Endothelial cell of umbilical vein (primary cell): ENCODE measurements around the gene ASB5. TPM values are rescaled to one million over a fixed set of nuclear protein-coding genes. Genes with fewer than 3 reads are reported as not detected.

Experiments used
- BruUV-seq: library from RNA; stranded (reverse); fragments of 400-500 nt; replicated peaks from 2 replicates; lab custom pipeline; 2021; lab: Mats Ljungman, UMichigan
- CTCF ChIA-PET: fragments of 300-600, 350-600 bp; sonication (Branson Sonifier 250); formaldehyde crosslinking; loops from one replicate; lab custom pipeline; 2021; ENCODE audit warnings: antibody characterized with exemption, inconsistent platforms; lab: Charles Lee
- POLR2A ChIA-PET: fragments of 300-600, 350-600 bp; sonication (Branson Sonifier 250); formaldehyde crosslinking; loops from one replicate; lab custom pipeline; 2021; ENCODE audit warnings: antibody characterized with exemption, inconsistent platforms; lab: Charles Lee
- DNase-seq: peaks from one replicate; pipeline ENCODE4 v3.0.0-alpha.2; 2011; ENCODE audit warnings: low read depth, low spot score
- FAIRE-seq: peaks from 2 replicates; lab custom pipeline; 2011; peaks lifted over from hg19 to GRCh38; lab: Jason Lieb, UNC
- H2AFZ ChIP-seq: 2 replicates; pipeline ENCODE4 v1.6.0; 2012; ENCODE audit warnings: low read depth, low read length, control low read depth, inconsistent platforms
- H3K27ac ChIP-seq: 2 replicates; pipeline ENCODE4 v1.5.1; 2011; ENCODE audit warnings: low read depth, mild to moderate bottlenecking, control low read depth, low read length, moderate library complexity; ENCODE audit not compliant: insufficient read depth
- H3K27me3 ChIP-seq, 2 experiments: 2 replicates each; pipeline versions ENCODE4 v1.6.0 to v1.6.1; 2011; ENCODE audit warnings: low read length in 2 of 2, mixed read lengths in 1 of 2; ENCODE audit not compliant: control insufficient read depth in 2 of 2, insufficient read depth in 2 of 2
- H3K36me3 ChIP-seq, 2 experiments: 2 replicates in 1 of 2; 3 replicates in 1 of 2; pipeline ENCODE4 v1.5.1; 2011; ENCODE audit warnings: low read length in 2 of 2, mild to moderate bottlenecking in 1 of 2, moderate library complexity in 1 of 2; ENCODE audit not compliant: control insufficient read depth in 2 of 2, insufficient read depth in 2 of 2; ENCODE audit errors: extremely low read depth in 1 of 2
- H3K4me1 ChIP-seq: 3 replicates; pipeline ENCODE4 v1.5.1; 2011; ENCODE audit warnings: mild to moderate bottlenecking, low read length; ENCODE audit not compliant: control insufficient read depth, insufficient read depth; ENCODE audit errors: extremely low read depth
- H3K4me2 ChIP-seq: 2 replicates; pipeline ENCODE4 v1.6.1; 2011; ENCODE audit warnings: low read length, control low read depth, mixed read lengths; ENCODE audit not compliant: insufficient read depth
- H3K4me3 ChIP-seq, 3 experiments: fragments of 200-600 bp in 1 of 3; sonication (generic), shearing (Covaris generic) in 1 of 3; replicated peaks in 1 of 3; 2 replicates each; pipeline ENCODE4 v1.5.1; 2011 to 2016; ENCODE audit warnings: control low read depth in 3 of 3, low read length in 3 of 3, mild to moderate bottlenecking in 2 of 3, inconsistent platforms in 1 of 3, low read depth in 1 of 3, moderate library complexity in 1 of 3; ENCODE audit not compliant: insufficient read depth in 1 of 3
- H3K79me2 ChIP-seq: 2 replicates; pipeline ENCODE4 v1.6.0; 2012; ENCODE audit warnings: low read length, inconsistent platforms; ENCODE audit not compliant: control insufficient read depth, insufficient read depth
- H3K9ac ChIP-seq: replicated peaks from 2 replicates; pipeline ENCODE3; 2011; ENCODE audit warnings: low read length, control low read depth; ENCODE audit not compliant: insufficient read depth; ENCODE audit errors: extremely low read depth
- H3K9me1 ChIP-seq: replicated peaks from 3 replicates; pipeline ENCODE4 v1.6.0; 2011; ENCODE audit warnings: mild to moderate bottlenecking, low read length; ENCODE audit not compliant: control insufficient read depth, insufficient read depth; ENCODE audit errors: extremely low read depth
- H3K9me3 ChIP-seq: replicated peaks from 2 replicates; pipeline ENCODE4 v1.5.1; 2012; ENCODE audit warnings: low read length, inconsistent platforms; ENCODE audit not compliant: control insufficient read depth, insufficient read depth
- H4K20me1 ChIP-seq: replicated peaks from 2 replicates; pipeline ENCODE3; 2011; ENCODE audit warnings: mild to moderate bottlenecking, low read length; ENCODE audit not compliant: control insufficient read depth, insufficient read depth; ENCODE audit errors: extremely low read depth
- CTCF ChIP-seq, 2 donors: IDR thresholded peaks; 1 replicate in 1 of 2; 2 replicates in 1 of 2; pipeline ENCODE4 v1.5.1; 2011; ENCODE audit warnings: low read length in 2 of 2, mild to moderate bottlenecking in 2 of 2, moderate library complexity in 2 of 2, control low read depth in 1 of 2, inconsistent platforms in 1 of 2, low read depth in 1 of 2; ENCODE audit not compliant: insufficient read depth in 1 of 2; ENCODE audit errors: extremely low read depth in 1 of 2
- EZH2 ChIP-seq: IDR thresholded peaks from 2 replicates; pipeline ENCODE4 v1.6.1; 2012; ENCODE audit warnings: borderline replicate concordance, low read depth, mild to moderate bottlenecking, moderate library complexity, low read length, inconsistent platforms; ENCODE audit not compliant: severe bottlenecking
- FOS ChIP-seq: IDR thresholded peaks from 2 replicates; pipeline ENCODE4 v1.6.1; 2011; ENCODE audit warnings: mild to moderate bottlenecking, low read length, moderate library complexity, borderline replicate concordance; ENCODE audit not compliant: insufficient read depth
- GATA2 ChIP-seq: IDR thresholded peaks from 2 replicates; pipeline ENCODE4 v1.7.0; 2011; ENCODE audit warnings: low read depth, mild to moderate bottlenecking, moderate library complexity, mixed read lengths, low read length; ENCODE audit not compliant: insufficient read length, insufficient read depth
- JUN ChIP-seq: IDR thresholded peaks from 2 replicates; pipeline ENCODE4 v1.6.1; 2011; ENCODE audit warnings: borderline replicate concordance, low read depth; ENCODE audit not compliant: insufficient read length, insufficient read depth
- MYC ChIP-seq: IDR thresholded peaks from one replicate; pipeline ENCODE4 v1.6.1; 2011; ENCODE audit warnings: mild to moderate bottlenecking, low read depth, low read length
- POLR2A ChIP-seq: IDR thresholded peaks from 2 replicates; pipeline ENCODE4 v1.6.1; 2012; ENCODE audit warnings: low read depth, mild to moderate bottlenecking, control low read depth, low read length
- POLR2AphosphoS5 ChIP-seq: IDR thresholded peaks from 2 replicates; pipeline ENCODE4 v1.6.1; 2012; ENCODE audit warnings: low read depth, mild to moderate bottlenecking, control low read depth, low read length, moderate library complexity; ENCODE audit not compliant: insufficient read depth
- dilution Hi-C: fragments of 300-500 bp; cut with MboI; formaldehyde crosslinking; loops from one replicate; pipeline ENCODE4 v1.15.0; 2019; ENCODE audit warnings: low sequenced_read_pairs; ENCODE audit not compliant: extremely low pct_ligation_motif_present
- intact Hi-C: fragments of 100-400 bp; cut with micrococcal nuclease; formaldehyde crosslinking; loops from one replicate; pipeline ENCODE4 v1.10.0; 2022
- polyA plus RNA-seq, 4 experiments: library from polyadenylated mRNA; depleted of rRNA in 3 of 4; stranded (reverse) in 3 of 4; unstranded in 1 of 4; fragments of >200 nt; gene quantifications; 2 replicates each; pipeline versions ENCODE4 v1.2.1 to v1.2.3, GENCODE V29; 2011 to 2012; ENCODE audit warnings: missing spikeins in 1 of 4
- total RNA-seq: library from RNA; stranded (reverse); gene quantifications from 2 replicates; pipeline ENCODE4 v1.2.3, GENCODE V29; 2021
- TF ChIP-seq, protein P1 (sequence below): IDR thresholded peaks from 2 replicates; pipeline ENCODE4 v1.6.1; 2011; ENCODE audit not compliant: insufficient read depth, insufficient read length

Gene ASB5
- total and polyA plus RNA-seq, 2 donors (not counting 3 experiments of a cell fraction or from before 2014, with no cell fraction given): not detected

GRCh38 chr4:176292920-176293319 is 23.9 kb upstream of the ASB5 start:
- Histone ChIP-seq H3K9me3 (no peaks in the 10 kb centered on the region), H3K27ac (no peak overlapping the region), H3K4me1 (no peaks in the 10 kb centered on the region), H3K4me3 (no peak overlapping the region), H3K27me3 (peaks cover 2 to 7% of the 10 kb centered on the region in 2 experiments), H3K9me1 (no peaks in the 10 kb centered on the region), H4K20me1 (no peaks in the 10 kb centered on the region), H3K9ac (no peak overlapping the region), H3K36me3 (no peaks in the 10 kb centered on the region), H2AFZ (no peak overlapping the region), H3K79me2 (no peaks in the 10 kb centered on the region), H3K4me2 (no peak overlapping the region)
- TF ChIP-seq FOS (no peak), JUN (no peak), EZH2 (no peak), MYC (no peak)
- intact Hi-C loops: no loop called here
- CTCF ChIA-PET: interaction anchor here (1.9 kb wide), 1 partner anchor 15 kb away, joined by 4 read pairs; no protein-coding TSS in a partner anchor
- DNase-seq (no peak), FAIRE-seq (no peak)
- dilution Hi-C loops: no loop called here
- POLR2A ChIA-PET: no interaction called here
- no TSS peak for BruUV-seq

DNA sequence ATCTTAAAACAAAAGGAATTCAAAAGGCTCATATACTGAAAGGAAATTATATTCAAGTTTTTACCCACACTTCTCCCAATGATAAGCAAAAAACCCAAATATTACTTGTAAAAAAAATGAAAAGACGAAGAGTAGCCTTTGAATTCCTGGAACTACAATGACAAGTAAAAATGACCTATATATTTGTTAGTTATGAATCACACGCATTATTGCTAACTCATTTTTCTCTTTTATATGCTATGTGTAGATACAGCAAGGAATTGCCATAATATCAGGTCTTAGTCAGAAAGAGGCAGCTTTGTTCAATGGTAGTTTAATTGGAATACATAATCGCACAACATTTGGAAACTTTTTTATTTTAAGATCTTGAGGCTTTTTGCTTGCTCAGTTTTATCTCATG is 22.7 kb upstream of the ASB5 start:
- intact Hi-C loops: no loop called here
- FAIRE-seq (no peak), DNase-seq (no peak)
- H3K4me2 ChIP-seq: no peak overlapping the region
- no peak overlapping the region for H3K4me3 ChIP-seq
- no peaks in the 10 kb centered on the region for H4K20me1 ChIP-seq
- no peaks in the 10 kb centered on the region for H3K36me3 ChIP-seq
- TF ChIP-seq EZH2 (no peak), FOS (no peak), POLR2A (no peak), MYC (no peak), JUN (no peak), GATA2 (no peak), POLR2AphosphoS5 (no peak), CTCF (IDR thresholded peaks at IDR 0.05; ENCODE audit: extremely low read depth in 1 of 2, insufficient read depth in 1 of 2, low read depth in 1 of 2, low read length in 2 of 2) (no peak)
- TF ChIP-seq, protein P1, sequence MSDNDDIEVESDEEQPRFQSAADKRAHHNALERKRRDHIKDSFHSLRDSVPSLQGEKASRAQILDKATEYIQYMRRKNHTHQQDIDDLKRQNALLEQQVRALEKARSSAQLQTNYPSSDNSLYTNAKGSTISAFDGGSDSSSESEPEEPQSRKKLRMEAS: no peak
- H3K9ac ChIP-seq: no peak overlapping the region
- peaks cover 2 to 7% of the 10 kb centered on the region in 2 experiments for H3K27me3 ChIP-seq
- no peak overlapping the region for H3K27ac ChIP-seq
- no peaks in the 10 kb centered on the region for H3K79me2 ChIP-seq
- no peaks in the 10 kb centered on the region for H3K9me1 ChIP-seq
- ChIA-PET POLR2A (no interaction called here), CTCF (interaction anchor here (1.9 kb wide), 1 partner anchor 14 kb away, joined by 4 read pairs; no protein-coding TSS in a partner anchor)
- no peak overlapping the region for H2AFZ ChIP-seq
- H3K4me1 ChIP-seq: no peaks in the 10 kb centered on the region
- dilution Hi-C loops: no loop called here
- no peaks in the 10 kb centered on the region for H3K9me3 ChIP-seq
- BruUV-seq: no TSS peak
